ENCODE results near the gene PRSS21. TPM values are rescaled to one million over a fixed set of nuclear protein-coding genes. Genes with fewer than 3 reads are reported as not detected.
A peak's percentile ranks its signal among the peaks of the same experiment; 100 is the strongest.

Gene PRSS21
- total and polyA plus RNA-seq, 5 experiments from 2014 or later, result 1.5 to 14.7 (median 2.9) TPM

- no peak for ATAC-seq
- Mint-ChIP-seq H3K4me3 (no peak overlapping the region), H3K9me3 (no peaks in the 10 kb centered on the region)
Measured at GRCh38 chr16:2833776-2834175, 16.7 kb downstream of the PRSS21 start.

GRCh38 chr16:2834968-2835367, 17.9 kb downstream of the PRSS21 start:
- DNase-seq (no peak), ATAC-seq (no peak)
- Mint-ChIP-seq H3K27ac (no peak overlapping the region), H3K4me1 (peaks cover 15 to 25% (median 20%) of the 10 kb centered on the region in 4 donors), H3K4me3 (no peak overlapping the region), H3K36me3 (no peaks in the 10 kb centered on the region), H3K27me3 (peaks cover 0 to 17% (median 16%) of the 10 kb centered on the region in 5 donors), H3K9me3 (no peaks in the 10 kb centered on the region)
- POLR2A ChIA-PET, result no interaction called here

More at GRCh38 chr16:2833776-2834175, 16.7 kb downstream of the PRSS21 start:
- Mint-ChIP-seq H3K36me3 (no peaks in the 10 kb centered on the region), H3K4me1 (peaks cover 6 to 18% (median 14%) of the 10 kb centered on the region in 4 donors), H3K27me3 (peaks cover 0 to 20% (median 17%) of the 10 kb centered on the region in 5 donors), H3K27ac (no peak overlapping the region)
- no peak for DNase-seq
- POLR2A ChIA-PET, result no interaction called here

- ATAC-seq, result no peak
- Mint-ChIP-seq H3K4me1 (peaks cover 16 to 32% (median 25%) of the 10 kb centered on the region in 4 donors), H3K27ac (no peak overlapping the region), H3K4me3 (no peak overlapping the region), H3K36me3 (no peaks in the 10 kb centered on the region), H3K27me3 (peaks cover 0 to 16% (median 15%) of the 10 kb centered on the region in 5 donors), H3K9me3 (no peaks in the 10 kb centered on the region)
- POLR2A ChIA-PET, result no interaction called here
- DNase-seq, result peak in 1 of 10 donors; percentile 52
Measured at GRCh38 chr16:2835638-2836493, 18.8 kb downstream of the PRSS21 start.

- POLR2A ChIA-PET, result interaction anchor here (0.5 kb wide), 1 partner anchor 38 kb away, joined by 6 read pairs; no protein-coding TSS in a partner anchor
- peaks cover 14 to 39% (median 32%) of the 10 kb centered on the region in 4 donors for H3K4me1 Mint-ChIP-seq
- H3K27me3 Mint-ChIP-seq, result peaks cover 0 to 14% (median 11%) of the 10 kb centered on the region in 5 donors
- no peaks in the 10 kb centered on the region for H3K9me3 Mint-ChIP-seq
- H3K27ac Mint-ChIP-seq, result peak overlapping the region in 4 of 10 donors; percentile 30 to 41 (median 38)
- no peaks in the 10 kb centered on the region for H3K36me3 Mint-ChIP-seq
- ATAC-seq (no peak), DNase-seq (peak in 1 of 10 donors; percentile 34)
- no peak overlapping the region for H3K4me3 Mint-ChIP-seq
Measured at GRCh38 chr16:2836646-2837508, 19.8 kb downstream of the PRSS21 start.

- peak; percentile 70 to 89 for ATAC-seq
- POLR2A ChIA-PET, result interaction anchor here (0.8 to 2.4 kb wide), 3 partner anchors 13 to 41 kb away, joined by 4 to 12 read pairs (median 4); no protein-coding TSS in a partner anchor
- no peaks in the 10 kb centered on the region for H3K36me3 Mint-ChIP-seq
Measured at GRCh38 chr16:2838928-2839327, 21.9 kb downstream of the PRSS21 start.

GRCh38 chr16:2839650-2840450, 22.8 kb downstream of the PRSS21 start:
- peaks cover 0 to 8% (median 6%) of the 10 kb centered on the region in 5 donors for H3K27me3 Mint-ChIP-seq
- H3K4me1 Mint-ChIP-seq, result peaks cover 16 to 57% (median 50%) of the 10 kb centered on the region in 4 donors
- H3K27ac Mint-ChIP-seq, result peak overlapping the region in 7 of 10 donors; percentile 37 to 76 (median 65)
- H3K4me3 Mint-ChIP-seq, result peak overlapping the region in 3 of 10 donors; percentile 39 to 59 (median 52)
- DNase-seq (peak in 1 of 10 donors; percentile 48), ATAC-seq (no peak)
- H3K9me3 Mint-ChIP-seq, result no peaks in the 10 kb centered on the region
- POLR2A ChIA-PET, result interaction anchor here (1.3 to 2.4 kb wide), 2 partner anchors 12 to 28 kb away, joined by 4 to 12 read pairs; no protein-coding TSS in a partner anchor
- no peaks in the 10 kb centered on the region for H3K36me3 Mint-ChIP-seq

More at GRCh38 chr16:2838928-2839327, 21.9 kb downstream of the PRSS21 start:
- peaks cover 16 to 55% (median 46%) of the 10 kb centered on the region in 4 donors for H3K4me1 Mint-ChIP-seq
- H3K27ac Mint-ChIP-seq, result peak overlapping the region in 7 of 10 donors; percentile 55 to 77 (median 73)
- peak overlapping the region in 3 of 10 donors; percentile 26 to 53 (median 39) for H3K4me3 Mint-ChIP-seq
- peak; percentile 48 to 80 (median 56) for DNase-seq
- no peaks in the 10 kb centered on the region for H3K9me3 Mint-ChIP-seq
- peaks cover 0 to 11% (median 6%) of the 10 kb centered on the region in 5 donors for H3K27me3 Mint-ChIP-seq

- H3K9me3 Mint-ChIP-seq, result no peaks in the 10 kb centered on the region
- H3K27me3 Mint-ChIP-seq, result peaks cover 0 to 8% (median 6%) of the 10 kb centered on the region in 5 donors
- DNase-seq (peak in 1 of 10 donors; percentile 56), ATAC-seq (no peak)
- H3K4me3 Mint-ChIP-seq, result peak overlapping the region in 2 of 10 donors; percentile 60 to 79
- H3K36me3 Mint-ChIP-seq, result no peaks in the 10 kb centered on the region
- peak overlapping the region in 5 of 10 donors; percentile 41 to 74 (median 59) for H3K27ac Mint-ChIP-seq
- H3K4me1 Mint-ChIP-seq, result peaks cover 16 to 64% (median 54%) of the 10 kb centered on the region in 4 donors
- POLR2A ChIA-PET, result interaction anchor here (0.5 to 2.4 kb wide), 2 partner anchors 27 to 90 kb away, joined by 3 to 12 read pairs; no protein-coding TSS in a partner anchor
Measured at GRCh38 chr16:2840914-2841313, 23.9 kb downstream of the PRSS21 start.

- DNase-seq (no peak), ATAC-seq (no peak)
- no peaks in the 10 kb centered on the region for H3K36me3 Mint-ChIP-seq
- POLR2A ChIA-PET, result interaction anchor here (1.1 to 1.4 kb wide), 2 partner anchors 26 to 64 kb away, joined by 5 to 9 read pairs; no protein-coding TSS in a partner anchor
- peak overlapping the region; percentile 81 to 96 (median 94) for H3K27ac Mint-ChIP-seq
- H3K9me3 Mint-ChIP-seq, result no peaks in the 10 kb centered on the region
- peaks cover 0 to 8% (median 6%) of the 10 kb centered on the region in 5 donors for H3K27me3 Mint-ChIP-seq
- peaks cover 16 to 64% (median 58%) of the 10 kb centered on the region in 4 donors for H3K4me1 Mint-ChIP-seq
- peak overlapping the region in 7 of 10 donors; percentile 52 to 79 (median 62) for H3K4me3 Mint-ChIP-seq
Measured at GRCh38 chr16:2841606-2842339, 24.7 kb downstream of the PRSS21 start.

- Mint-ChIP-seq H3K27me3 (peaks cover 0 to 2% (median under 1%) of the 10 kb centered on the region in 5 donors), H3K4me1 (peaks cover 11 to 62% (median 56%) of the 10 kb centered on the region in 4 donors), H3K27ac (peak overlapping the region; percentile 86 to 96 (median 94)), H3K4me3 (peak overlapping the region; percentile 22 to 82 (median 69)), H3K9me3 (no peaks in the 10 kb centered on the region), H3K36me3 (no peaks in the 10 kb centered on the region)
- DNase-seq (peak in 9 of 10 donors; percentile 53 to 77 (median 62)), ATAC-seq (peak; percentile 53 to 80)
- POLR2A ChIA-PET, result interaction anchor here (1.0 to 1.4 kb wide), 3 partner anchors 26 to 65 kb away, joined by 3 to 9 read pairs (median 5); partner anchors contain the start of gene FLYWCH2
Measured at GRCh38 chr16:2842340-2843000, 25.4 kb downstream of the PRSS21 start.

- Mint-ChIP-seq H3K4me1 (peaks cover 7 to 54% (median 49%) of the 10 kb centered on the region in 4 donors), H3K9me3 (peaks cover 0 to 2% (median 0%) of the 10 kb centered on the region in 9 donors), H3K36me3 (no peaks in the 10 kb centered on the region), H3K4me3 (no peak overlapping the region), H3K27ac (peak overlapping the region in 8 of 10 donors; percentile 11 to 90 (median 79)), H3K27me3 (peaks cover 0 to 1% (median 0%) of the 10 kb centered on the region in 5 donors)
- DNase-seq (no peak), ATAC-seq (no peak)
- POLR2A ChIA-PET, result interaction anchor here (1.0 kb wide), 1 partner anchor 39 kb away, joined by 3 read pairs; the partner anchor contains the start of gene FLYWCH2
Measured at GRCh38 chr16:2843526-2843925, 26.5 kb downstream of the PRSS21 start.
